Astrocyte of the spinal cord (primary cell): ENCODE measurements around the gene METTL2A.
"Not testable (repeated sequence)": the region's sequence is repeated elsewhere in the genome, so short reads cannot be mapped to it uniquely, and the experiment has no call there.

Experiments used
- DNase-seq: peaks from one replicate; pipeline ENCODE4 v3.0.0; 2011; ENCODE audit warnings: low read depth, low spot score
- H3K4me3 ChIP-seq: 2 replicates; pipeline ENCODE4 v1.5.1; 2011; ENCODE audit warnings: low read depth, mild to moderate bottlenecking, low read length, moderate library complexity
- in situ Hi-C: cut with HindIII; loops from 2 replicates; pipeline ENCODE4 v1.10.0; 2017; ENCODE audit warnings: low sequenced_read_pairs
- TF ChIP-seq, protein P1 (sequence below): IDR thresholded peaks from 2 replicates; pipeline ENCODE4 v1.5.1; 2012; ENCODE audit warnings: low read depth, mild to moderate bottlenecking, low read length, inconsistent platforms

Gene METTL2A

DNA sequence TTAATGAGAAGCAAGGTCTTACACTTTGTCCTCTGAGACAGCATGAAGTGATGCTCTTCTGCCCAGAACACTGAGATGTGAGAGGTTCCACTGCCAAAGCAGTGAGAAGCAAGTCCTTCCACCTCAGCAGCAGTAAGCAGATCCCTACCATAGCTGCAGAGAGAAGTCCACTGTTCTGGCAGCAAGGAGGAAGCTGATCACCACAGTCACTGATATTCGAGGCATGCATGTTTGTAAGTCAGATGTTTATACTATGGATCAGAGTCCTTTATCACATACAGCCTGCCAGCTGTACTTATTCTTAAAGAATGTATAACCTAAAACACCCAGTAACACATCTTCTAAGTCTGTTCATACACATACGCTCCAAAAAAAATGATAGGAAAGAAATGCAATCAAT is 18.2 kb upstream of the METTL2A start:
- no peak overlapping the region for H3K4me3 ChIP-seq
- no peak for DNase-seq
- TF ChIP-seq, protein P1, sequence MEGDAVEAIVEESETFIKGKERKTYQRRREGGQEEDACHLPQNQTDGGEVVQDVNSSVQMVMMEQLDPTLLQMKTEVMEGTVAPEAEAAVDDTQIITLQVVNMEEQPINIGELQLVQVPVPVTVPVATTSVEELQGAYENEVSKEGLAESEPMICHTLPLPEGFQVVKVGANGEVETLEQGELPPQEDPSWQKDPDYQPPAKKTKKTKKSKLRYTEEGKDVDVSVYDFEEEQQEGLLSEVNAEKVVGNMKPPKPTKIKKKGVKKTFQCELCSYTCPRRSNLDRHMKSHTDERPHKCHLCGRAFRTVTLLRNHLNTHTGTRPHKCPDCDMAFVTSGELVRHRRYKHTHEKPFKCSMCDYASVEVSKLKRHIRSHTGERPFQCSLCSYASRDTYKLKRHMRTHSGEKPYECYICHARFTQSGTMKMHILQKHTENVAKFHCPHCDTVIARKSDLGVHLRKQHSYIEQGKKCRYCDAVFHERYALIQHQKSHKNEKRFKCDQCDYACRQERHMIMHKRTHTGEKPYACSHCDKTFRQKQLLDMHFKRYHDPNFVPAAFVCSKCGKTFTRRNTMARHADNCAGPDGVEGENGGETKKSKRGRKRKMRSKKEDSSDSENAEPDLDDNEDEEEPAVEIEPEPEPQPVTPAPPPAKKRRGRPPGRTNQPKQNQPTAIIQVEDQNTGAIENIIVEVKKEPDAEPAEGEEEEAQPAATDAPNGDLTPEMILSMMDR, result no peak
- in situ Hi-C loops, result no loop called here

DNA sequence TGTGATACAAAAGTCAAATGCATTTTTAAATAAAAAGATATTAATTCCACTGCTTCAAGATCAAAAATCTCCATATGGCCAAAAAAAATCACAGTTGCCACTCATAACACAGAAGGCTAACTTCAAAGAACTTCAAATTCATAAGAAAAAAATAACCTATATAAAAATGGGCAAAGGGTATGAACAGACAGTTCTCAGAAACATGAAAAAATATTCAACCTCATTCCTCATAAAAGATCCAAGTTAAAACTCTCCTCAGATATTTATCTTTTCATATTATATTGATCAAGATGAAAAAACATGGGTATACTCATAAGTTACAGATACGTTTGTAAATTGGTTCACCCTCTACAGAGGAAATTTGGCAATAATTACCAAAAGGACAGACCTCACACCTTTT is 10.6 kb upstream of the METTL2A start:
- in situ Hi-C loops, DNase-seq, H3K4me3 ChIP-seq: not testable (repeated sequence)

DNA sequence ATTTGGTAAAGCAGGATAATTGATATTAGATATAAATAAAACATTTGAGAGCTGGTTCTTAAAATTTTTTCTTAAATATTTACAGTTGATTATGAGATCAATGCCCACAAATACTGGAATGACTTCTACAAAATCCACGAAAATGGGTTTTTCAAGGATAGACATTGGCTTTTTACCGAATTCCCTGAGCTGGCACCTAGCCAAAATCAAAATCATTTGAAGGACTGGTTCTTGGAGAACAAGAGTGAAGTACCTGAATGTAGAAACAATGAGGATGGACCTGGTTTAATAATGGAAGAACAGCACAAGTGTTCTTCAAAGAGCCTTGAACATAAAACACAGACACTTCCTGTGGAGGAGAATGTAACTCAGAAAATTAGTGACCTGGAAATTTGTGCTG is 2.5 kb downstream of the METTL2A start:
- in situ Hi-C loops, DNase-seq, H3K4me3 ChIP-seq: not testable (repeated sequence)

DNA sequence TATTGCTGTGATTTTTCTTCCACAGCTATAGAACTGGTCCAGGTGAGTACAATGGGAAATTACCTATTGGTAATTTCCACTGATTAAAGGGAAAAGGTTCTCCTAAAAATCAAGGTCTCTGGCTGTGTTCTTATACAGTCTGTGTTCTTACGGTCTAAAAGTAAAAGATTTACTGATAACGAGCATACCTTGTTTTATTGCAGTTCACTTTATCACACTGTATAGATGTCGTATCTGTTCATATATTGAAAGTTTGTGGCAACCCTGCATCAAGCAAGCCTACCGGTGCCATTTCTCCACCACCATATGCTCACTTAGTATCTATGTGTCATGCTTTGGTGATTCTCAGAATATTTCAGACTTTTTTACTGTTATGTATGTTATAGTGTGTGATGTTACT is 11.6 kb downstream of the METTL2A start:
- H3K4me3 ChIP-seq, in situ Hi-C loops, DNase-seq: not testable (repeated sequence)

DNA sequence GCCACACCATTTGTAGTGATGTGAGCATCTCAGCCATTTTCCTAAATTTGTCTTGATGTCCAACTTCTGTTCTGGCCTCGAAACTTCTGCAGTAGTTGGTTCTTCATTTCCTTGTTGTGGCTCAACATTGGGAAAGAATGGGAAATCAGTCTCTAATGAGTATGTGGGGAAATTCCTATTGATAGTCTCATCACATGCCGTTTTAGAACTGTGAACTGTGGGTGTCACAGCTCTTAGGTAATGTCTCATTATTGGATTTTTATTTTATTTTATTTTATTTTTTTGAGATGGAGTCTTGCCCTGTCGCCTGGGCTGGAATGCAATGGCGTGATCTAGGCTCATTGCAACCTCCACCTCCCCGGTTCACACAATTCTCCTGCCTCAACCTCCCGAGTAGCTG is 17.5 kb downstream of the METTL2A start:
- in situ Hi-C loops, DNase-seq, H3K4me3 ChIP-seq: not testable (repeated sequence)

DNA sequence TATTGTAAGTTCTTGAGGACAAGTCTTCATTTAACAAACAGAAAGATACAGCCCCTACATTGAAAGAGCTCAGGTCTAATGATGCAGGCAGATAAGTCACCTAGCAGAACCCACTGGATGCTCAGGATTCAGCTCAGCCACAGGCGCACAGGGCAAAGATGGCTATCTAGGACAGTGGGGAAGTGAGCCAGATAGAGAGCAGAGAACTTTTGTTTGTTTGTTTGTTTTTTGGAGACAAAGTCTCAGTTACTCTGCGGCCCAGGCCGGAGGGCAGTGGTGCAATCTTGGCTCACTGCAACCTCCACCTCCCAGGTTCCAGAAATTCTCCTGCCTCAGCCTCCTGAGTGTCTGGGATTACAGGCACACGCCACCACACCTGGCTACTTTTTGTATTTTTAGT is 20.4 kb downstream of the METTL2A start:
- DNase-seq, result no peak
- TF ChIP-seq, protein P1, result no peak
- no peak overlapping the region for H3K4me3 ChIP-seq
- in situ Hi-C loops, result no loop called here

DNA sequence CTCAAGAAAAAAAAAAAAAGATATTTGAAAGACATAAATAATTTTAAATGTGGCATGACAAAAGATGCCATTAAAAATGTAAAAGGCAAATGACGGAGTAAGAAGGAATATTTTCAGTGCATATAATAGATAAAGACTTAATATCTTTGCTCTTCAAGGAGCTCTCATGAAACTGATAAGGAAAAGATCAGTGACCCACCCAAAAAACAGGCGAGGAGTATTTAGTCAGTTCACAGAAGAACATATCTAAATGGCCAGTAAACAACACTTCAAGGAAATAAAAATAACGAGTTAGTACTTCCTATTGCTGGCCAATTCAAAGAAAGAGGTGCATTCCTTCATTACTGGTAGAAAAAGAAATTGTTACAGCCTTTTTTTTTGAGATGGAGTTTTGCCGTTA is 22.1 kb downstream of the METTL2A start:
- H3K4me3 ChIP-seq, DNase-seq, in situ Hi-C loops: not testable (repeated sequence)

DNA sequence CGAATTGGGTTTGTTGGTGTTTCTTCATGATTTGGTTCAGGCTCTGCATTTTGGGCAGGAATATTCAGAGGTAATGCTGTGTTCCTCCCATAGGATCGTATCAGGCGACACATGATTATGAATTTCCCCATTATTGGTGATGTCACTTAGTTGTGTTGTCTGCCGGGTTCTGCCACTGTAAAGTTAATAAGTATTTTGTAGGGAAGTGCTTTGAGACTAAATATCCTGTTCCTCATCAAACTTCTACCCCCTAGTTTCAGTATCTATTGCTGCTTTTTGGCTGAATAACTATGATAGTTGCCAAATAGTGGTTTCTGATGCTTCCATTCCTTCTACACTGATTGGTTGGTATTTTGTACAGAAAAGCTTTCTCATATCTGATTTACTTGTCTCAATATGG is 28.5 kb downstream of the METTL2A start:
- H3K4me3 ChIP-seq, DNase-seq, in situ Hi-C loops: not testable (repeated sequence)

DNA sequence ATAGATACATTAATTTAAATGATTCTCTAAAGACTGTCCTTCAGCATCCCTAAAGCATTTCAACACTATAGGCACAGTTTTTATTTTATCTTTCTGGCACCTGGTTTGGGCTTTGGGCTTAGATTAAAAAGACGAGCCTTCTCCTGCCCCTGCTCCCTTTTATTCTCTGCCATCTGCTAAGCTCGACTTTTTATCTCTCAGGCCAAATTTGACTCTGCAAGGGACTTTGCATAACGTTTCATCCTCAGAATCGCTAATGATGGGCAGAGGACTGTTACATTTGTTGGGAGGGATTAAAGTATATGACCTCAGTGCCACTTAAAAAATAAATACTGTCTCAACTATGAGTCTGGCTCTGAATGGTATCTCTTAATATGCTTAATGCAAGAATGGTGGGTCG is 29.3 kb downstream of the METTL2A start:
- DNase-seq, H3K4me3 ChIP-seq, in situ Hi-C loops: not testable (repeated sequence)

DNA sequence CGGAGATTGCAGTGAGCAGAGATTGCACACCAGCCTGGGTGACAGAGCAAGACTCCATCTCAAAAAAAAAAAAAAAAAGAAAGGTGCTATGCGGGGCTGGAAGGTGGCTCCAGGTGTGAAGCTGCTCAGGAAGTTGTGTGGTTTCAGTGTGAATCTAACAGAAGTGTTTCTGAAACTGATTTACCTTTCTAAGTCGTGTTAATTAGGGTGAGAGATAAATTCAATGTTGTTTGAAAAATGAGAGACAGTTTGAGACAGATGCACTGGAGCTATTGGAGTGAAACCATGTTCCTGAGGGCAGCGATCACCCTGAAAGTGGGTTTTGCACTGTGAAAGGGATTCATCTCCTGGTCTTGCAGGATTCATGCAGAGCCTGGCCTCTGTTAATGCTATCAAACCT is 30.0 kb downstream of the METTL2A start:
- in situ Hi-C loops, DNase-seq, H3K4me3 ChIP-seq: not testable (repeated sequence)

DNA sequence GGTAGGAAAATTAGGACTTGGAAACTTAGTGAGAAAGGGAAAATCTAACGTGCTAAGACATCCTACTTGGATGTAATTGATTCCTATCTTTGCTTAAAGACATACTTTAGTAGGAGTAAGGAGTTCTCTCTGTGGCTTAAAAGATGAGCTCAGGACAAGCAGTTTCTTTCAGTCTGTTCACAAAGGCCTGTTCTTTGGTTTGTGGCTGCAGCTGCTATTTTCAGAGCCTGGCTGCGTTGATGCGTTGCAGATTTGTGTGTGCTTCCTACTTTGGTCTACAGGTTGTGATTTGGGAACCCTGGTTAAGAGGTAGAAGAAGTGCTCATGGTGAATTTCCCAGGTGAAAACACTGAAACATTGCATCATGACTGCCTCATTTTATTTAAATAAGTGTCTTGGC is 30.4 kb downstream of the METTL2A start:
- DNase-seq, in situ Hi-C loops, H3K4me3 ChIP-seq: not testable (repeated sequence)

DNA sequence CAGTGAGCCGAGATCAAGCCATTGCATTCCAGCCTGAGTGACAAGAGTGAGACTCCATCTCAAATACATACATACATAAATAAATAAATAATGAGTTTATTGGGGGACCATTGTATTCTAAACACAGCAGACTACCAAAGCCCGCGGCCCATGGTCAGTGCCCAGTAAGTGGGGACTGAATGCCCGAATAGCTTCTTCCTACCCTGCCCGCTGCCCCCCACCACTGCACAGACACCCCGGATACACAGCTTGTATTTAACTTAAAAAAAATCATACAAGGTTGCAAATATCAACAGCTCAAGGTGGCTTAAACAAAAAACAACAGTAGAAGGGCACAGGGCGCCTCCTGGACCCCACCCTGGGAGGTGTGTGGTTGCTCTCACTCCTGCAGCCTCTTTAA is 32.3 kb downstream of the METTL2A start:
- DNase-seq, result no peak
- TF ChIP-seq, protein P1, result no peak
- in situ Hi-C loops, result no loop called here
- H3K4me3 ChIP-seq, result no peak overlapping the region

DNA sequence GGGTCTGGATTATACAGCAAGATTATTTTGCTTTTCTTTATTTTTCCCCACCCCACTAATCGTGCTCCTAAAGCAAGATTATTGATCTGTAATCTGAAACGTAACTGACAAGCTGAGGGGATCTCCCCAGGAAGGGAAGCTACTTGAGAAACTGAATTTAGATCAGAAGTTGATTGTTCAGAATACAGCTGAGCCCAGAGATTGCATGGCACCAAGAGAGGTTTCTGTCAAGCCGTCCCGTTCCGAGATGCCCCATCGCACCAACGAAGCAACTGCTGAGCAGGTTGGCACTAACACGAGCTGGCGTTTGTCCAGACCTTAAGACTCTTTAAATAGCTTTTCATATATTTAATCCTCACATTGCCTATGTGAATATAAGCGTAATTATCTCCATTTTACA is 34.8 kb downstream of the METTL2A start:
- not testable (repeated sequence) for DNase-seq, H3K4me3 ChIP-seq

DNA sequence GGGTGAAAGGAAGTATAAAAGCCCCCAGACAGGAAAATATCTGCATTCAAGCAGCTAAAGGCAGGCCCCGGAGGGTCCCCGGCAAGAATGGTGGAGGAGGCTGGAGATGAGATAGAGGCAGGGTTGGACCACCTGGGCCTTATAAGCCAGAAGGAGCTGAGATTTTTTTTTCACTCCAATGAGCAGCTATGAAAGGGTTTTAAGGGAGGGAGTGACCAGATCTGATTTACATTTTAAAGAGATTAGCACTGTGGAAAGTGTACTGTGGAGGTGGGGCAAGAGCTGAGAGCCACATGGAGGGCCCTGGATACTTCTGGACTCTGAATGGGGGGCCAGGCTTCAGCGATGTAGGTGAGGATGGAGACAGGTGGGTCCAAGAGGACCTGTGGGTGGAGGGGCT is 40.7 kb downstream of the METTL2A start:
- H3K4me3 ChIP-seq, DNase-seq, in situ Hi-C loops: not testable (repeated sequence)

More for the DNA sequence above, 34.8 kb downstream of the METTL2A start:
- in situ Hi-C loops, result not testable (repeated sequence)

DNA sequence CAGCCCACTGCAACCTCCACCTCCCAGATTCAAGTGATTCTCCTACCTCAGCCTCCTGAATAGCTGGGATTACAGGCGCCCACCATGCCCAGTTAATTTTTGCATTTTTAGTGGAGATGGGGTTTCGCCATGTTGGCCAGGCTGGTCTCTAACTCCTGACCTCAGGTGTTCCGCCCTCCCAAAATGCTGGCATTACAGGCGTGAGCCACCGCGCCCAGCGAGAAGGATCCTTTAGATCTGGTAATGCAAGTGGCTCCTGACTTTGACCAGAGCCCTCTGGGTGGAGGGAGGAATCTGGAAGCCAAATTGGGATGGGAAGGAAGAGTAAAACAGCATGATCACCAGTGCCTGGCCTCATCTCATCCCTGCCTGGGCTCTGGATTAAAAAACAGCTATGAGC is 41.6 kb downstream of the METTL2A start:
- H3K4me3 ChIP-seq, in situ Hi-C loops, DNase-seq: not testable (repeated sequence)
